Anterior cingulate cortex (tissue), 58 donors: ENCODE results near the gene CEP70.
"Not testable (repeated sequence)": the region's sequence is repeated elsewhere in the genome, so short reads cannot be mapped to it uniquely, and the experiment has no call there.

Experiments
- DNase-seq, 58 donors: peaks; one replicate each; lab custom pipeline; 2025; lab: John Stamatoyannopoulos, UW

CEP70 gene

DNA sequence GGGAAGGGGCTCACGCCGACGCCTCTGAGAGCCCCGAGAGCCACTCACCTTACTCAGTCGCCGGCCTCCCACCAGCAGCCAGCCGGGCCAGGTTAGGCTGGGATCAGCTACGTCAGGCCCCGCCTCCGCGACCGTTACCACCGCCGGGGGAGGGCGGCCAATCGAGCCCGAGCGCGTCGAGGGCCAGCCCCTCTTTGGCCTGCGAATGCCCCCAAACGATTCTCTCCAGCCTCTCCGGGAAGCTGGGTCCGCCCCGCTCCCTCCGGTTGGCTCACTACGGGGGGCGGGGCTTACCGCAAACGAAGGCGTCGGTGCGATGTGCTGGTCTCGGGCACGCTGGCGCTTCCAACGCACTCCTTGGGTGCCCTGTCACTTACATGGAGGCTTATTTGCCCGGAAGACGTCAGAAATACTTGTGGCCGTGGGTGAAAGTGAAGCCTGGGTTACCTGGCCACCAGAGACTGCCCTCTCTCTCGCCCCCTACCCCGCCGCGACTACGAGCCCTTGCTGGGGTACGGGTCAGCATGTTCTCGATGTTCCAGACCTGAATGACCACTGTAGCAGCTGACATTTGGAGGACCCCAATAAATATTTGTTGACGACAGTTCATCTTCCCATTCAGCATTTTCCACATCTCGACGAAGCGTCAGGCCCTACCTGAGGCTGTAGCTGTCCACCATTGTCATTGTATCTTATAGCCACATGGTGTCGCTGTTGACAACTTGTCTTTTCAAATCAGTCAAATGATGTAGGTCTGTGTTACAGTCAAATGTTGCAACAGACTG lies at the start of gene CEP70:
CEP70 (minus strand) TSS at position 111 of the 785 bp plus-strand sequence. CDS start 21,333 bp downstream, outside the sequence.
- no peak for DNase-seq

GRCh38 chr3:138642927-138643253 lies 48.8 kb upstream of the CEP70 start:
- no peak for DNase-seq

DNA sequence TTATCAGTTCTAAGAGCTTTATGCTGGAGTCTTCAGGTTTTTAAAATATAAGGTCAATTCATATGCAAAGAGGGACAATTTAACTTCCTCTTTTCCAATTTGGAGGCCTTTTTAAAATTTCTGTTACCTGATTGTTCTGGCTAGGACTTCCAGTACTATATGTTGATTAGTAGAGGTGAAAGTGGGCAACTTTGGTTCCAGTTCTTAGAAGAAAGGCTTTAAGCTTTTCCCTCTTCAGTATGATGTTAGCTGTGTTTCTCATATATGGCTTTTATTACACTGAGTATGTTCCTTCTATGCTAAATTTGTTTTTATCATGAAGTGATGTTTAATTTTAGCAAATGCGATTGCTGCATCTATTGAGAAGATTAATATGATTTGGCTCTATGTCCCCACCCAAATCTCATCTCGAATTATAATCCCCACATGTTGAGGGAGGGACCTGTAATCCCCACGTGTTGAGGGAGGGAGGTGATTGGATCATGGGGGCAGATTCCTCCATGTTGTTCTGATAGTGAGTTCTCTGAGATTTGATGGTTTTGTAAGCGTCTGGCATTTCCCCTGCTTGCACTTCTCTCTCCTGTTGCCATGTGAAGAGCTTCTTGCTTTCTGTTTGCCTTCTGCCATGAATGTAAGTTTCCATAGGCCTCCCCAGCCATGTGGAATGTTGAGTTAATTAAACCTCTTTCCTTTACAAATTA lies 48.3 kb upstream of the CEP70 start:
- no peak for DNase-seq

DNA sequence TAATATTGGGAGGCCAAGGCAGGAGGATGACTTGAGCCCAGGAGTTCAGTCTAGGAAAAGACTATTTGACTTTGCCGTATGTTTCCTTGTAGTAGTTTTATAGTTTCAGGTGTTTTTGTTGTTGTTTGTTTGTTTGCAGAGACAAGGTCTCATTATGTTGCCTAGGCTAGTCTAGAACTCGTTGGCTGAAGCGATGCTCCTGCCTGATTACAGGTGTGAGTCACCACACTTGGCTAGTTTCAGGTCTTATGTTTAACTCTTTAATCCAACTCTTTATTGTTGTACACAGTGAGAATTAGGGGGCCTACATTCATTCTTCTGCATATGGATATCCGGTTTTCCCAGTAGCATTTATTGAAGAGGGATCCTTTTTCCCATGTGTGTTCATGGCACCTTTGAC lies 46.5 kb upstream of the CEP70 start:
- no peak for DNase-seq

GRCh38 chr3:138638641-138639040 lies 44.6 kb upstream of the CEP70 start:
- DNase-seq: no peak

DNA sequence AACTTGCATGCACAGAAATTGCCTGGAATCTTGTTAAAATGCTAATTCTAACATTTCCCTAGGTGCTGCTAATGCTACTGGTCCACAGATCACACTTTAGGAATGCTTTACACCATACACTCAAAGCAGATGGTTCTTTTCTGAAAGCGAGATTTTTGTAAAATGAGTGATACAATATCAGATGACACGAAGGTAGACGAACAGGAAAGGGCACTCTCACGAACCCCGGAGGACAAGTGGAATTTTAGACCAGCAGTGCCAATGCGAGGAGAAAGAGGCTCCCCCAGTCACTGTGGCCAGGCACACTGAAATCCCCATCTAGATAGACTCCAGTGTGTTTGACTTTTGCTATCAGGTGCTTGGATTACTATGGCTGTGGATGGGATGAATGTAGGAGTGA lies 35.5 kb upstream of the CEP70 start:
- DNase-seq: no peak

GRCh38 chr3:138625707-138626365 lies 31.8 kb upstream of the CEP70 start:
- DNase-seq: no peak

- DNase-seq: no peak
Measured at GRCh38 chr3:138624518-138624917, 30.5 kb upstream of the CEP70 start.

GRCh38 chr3:138620431-138620830 lies 26.4 kb upstream of the CEP70 start:
- DNase-seq: no peak

- DNase-seq: no peak
Measured at GRCh38 chr3:138615462-138615861, 21.4 kb upstream of the CEP70 start.

- DNase-seq: peak in 3 of 58 donors; percentile 1 to 11 (median 1)
Measured at GRCh38 chr3:138609898-138610266, 15.8 kb upstream of the CEP70 start.

DNA sequence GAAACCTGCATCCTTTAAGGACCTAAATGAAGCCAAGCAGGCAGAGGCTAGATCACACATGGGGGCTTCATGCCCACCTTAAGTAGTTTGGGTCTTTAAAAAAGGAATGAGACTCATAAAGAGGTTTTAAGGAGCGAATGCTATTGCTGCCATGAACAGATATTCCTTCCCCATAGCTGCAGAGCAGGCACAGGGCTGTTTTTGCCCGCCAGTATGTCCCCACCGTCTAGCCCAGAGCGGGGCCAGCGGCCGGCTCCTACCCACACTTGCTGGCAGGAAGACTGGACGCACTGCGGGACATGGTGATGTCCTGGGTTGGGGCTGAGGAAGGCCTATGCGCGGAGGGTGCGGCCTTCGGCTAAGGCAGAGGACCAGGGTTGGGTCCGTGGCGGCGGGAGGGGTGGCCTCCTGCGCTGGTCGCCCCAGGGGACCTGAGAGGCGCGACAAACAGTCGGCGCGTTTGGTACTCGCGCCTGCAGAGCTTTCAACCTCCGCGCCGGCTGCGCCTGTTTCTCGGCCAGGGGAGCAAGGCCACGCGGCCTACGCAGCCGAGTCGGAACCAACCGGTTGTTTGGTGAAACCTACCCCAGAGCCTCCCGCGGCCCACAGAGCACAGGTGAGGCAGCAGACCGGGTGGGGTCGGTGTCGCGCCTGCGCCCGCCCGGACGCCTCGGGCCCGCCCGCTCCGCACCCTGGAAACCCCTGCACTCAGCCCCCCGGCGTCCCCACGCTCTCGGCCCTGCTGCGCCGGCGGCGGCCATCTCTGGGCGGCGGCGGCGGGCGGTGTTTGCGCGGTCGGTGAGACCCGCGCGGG lies 14.5 kb upstream of the CEP70 start, which contains the start of gene FAIM:
FAIM (plus strand) TSS at position 450 of the 814 bp plus-strand sequence. CDS start 10,956 bp downstream, outside the sequence.
- peak in 57 of 58 donors; percentile 13 to 88 (median 64) for DNase-seq

GRCh38 chr3:138604106-138604595 lies 10.1 kb upstream of the CEP70 start:
- not testable (repeated sequence) for DNase-seq

DNA sequence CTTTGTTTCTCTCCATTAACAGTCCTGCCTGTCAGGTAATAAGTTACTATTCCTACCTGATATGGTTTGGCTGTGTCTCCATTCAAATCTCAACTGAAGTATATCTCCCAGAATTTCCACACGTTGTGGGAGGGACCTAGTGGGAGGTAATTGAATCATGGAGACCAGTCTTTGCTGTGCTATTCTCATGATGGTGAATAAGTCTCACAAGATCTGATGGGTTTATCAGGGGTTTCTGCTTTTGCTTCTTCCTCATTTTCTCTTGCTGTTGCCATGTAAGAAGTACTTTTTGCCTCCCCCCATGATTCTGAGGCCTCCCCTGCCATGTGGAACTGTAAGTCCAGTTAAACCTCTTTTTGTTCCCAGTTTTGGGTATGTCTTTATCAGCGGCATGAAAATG lies 7.6 kb upstream of the CEP70 start:
- DNase-seq: not testable (repeated sequence)

DNA sequence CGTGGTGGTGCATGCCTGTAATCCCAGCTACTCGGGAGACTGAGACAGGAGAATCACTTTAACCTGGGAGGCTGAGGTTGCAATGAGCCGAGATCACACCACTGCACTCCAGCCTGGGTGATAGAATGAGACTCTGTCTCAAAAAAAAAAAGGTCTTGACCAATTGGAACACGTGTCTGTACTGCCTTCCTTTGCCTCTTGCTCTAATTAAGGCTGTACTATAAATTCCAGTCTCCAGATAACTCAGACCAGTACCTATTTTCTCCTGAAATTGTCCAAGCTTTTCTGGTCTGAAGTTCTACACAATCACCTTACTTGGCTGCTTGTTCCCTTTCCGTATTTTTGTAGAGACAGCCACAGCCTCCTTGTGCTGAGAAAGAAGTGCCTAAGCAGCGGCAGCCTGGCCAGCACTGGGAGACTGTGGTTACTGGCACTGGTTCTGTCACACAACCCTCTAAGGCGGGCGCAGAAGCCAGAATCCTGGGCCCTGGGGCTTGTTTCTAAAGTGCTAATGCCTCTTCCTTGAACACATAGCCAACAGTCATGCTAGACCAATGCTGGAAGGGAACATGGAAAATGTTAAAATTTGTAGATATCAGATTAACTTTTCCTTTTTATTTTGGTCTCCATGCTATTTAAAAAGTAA lies 6.2 kb upstream of the CEP70 start:
- peak in 9 of 58 donors; percentile 1 to 18 (median 5) for DNase-seq

- DNase-seq: no peak
Measured at GRCh38 chr3:138598534-138598933, 4.5 kb upstream of the CEP70 start.

DNA sequence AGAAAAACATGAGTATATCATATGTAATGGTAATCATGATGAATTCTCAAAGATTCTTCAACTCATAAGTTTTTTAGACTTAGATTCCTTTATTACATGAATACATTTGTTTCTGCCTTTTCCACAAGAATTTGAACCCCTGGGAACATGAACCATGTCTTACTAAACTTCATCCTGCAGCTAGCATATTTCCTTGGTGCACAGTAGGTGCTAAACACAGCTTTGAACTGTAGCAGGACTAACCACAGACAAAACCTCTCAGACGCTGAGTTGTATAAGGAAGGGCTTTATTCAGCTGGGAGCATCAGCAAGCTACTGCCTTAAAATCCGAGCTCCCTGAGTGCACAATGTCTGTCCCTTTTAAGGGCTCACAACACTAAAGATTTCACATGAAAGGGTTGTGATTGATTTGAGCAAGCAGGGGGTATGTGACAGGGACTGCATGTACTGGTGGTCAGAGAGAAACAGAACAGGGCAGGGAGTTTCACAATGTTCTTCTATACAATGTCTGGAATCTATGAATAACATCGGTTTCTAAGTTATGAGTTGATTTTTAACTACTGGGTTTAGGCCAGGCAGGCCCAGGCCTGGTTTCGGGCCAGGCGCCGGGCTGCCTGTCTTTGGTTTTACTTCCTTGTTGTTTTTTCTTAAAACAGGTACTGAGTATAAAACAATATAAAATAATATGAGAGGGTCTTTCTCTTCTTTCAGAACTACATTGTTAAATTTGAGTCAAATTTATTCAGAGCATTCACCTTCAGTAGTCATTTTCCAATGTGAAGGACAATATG lies 3.3 kb upstream of the CEP70 start:
- not testable (repeated sequence) for DNase-seq

GRCh38 chr3:138594935-138595610 lies 1.0 kb upstream of the CEP70 start:
- no peak for DNase-seq
